ENCODE measurements around the gene C12orf56. TPM values are rescaled to one million over a fixed set of nuclear protein-coding genes. Genes with fewer than 3 reads are reported as not detected.

The C12orf56 gene
- total and polyA plus RNA-seq, 9 of the 15 experiments (the other 6 are each of a cell fraction or from before 2014, with no cell fraction given), result 0.40 to 4.8 (median 1.2) TPM

DNA sequence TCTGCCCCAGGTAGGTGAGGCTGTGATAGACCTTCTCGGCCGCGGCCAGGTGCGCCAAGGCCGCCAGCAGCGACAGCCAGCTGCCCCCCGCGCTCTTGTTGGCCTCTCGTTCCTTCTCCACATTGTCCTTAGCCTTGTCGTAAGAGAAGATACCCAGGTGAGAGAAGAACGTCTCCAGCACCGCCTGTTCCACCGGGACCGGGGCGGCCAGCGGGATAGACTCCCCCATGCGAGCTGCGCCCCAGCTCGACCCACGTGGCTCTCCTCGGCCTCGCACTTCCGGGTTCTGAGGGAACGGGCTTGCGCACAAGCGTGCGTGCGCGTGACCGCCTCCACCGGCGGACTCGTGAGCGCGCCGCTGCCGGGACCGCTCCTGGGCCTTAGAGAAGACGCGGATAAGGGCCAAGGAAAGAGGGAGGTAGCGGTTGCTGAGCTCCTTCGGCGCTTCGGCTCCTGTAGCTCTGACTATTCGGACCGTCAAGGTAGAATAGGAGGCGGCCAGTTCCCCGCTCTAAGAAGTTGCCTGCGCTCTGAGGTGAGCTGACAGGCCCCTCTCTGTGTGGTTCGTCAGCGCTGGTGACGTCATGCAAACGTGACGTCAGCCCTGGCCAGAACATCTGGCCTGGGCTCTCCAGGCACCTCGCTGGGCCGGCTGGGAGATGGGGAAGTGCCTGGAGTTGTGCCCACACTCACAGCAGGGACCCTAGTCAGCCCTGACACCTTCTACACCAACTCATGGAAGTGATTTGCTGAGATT is 168.4 kb downstream of the C12orf56 start, which contains the start of gene KICS2 (continued):
- TF ChIP-seq BRCA1 (IDR thresholded peaks at IDR 0.05) (no peak), BRCA1 (CRISPR knock-in tag; IDR thresholded peaks at IDR 0.05) (0 out of 2 replicates have a peak, but pooled peaks have one; percentile 44), HDAC2 (IDR thresholded peaks at IDR 0.05) (peak; percentile 97), ATF1 (CRISPR knock-in tag; IDR thresholded peaks at IDR 0.05) (peak; percentile 83), ATF1 (tag; IDR thresholded peaks at IDR 0.05) (peak; percentile 100), CBFB (CRISPR knock-in tag; IDR thresholded peaks at IDR 0.05) (0 out of 2 replicates have a peak, but pooled peaks have one; percentile 49), POLR3G (IDR thresholded peaks at IDR 0.05; ENCODE audit: extremely low read depth, insufficient read length, insufficient replicate concordance) (no peak), NR2C1 (IDR thresholded peaks at IDR 0.05) (no peak), NR2C1 (tag; IDR thresholded peaks at IDR 0.05) (no peak), ZSCAN32 (CRISPR knock-in tag; IDR thresholded peaks at IDR 0.05) (no peak), MTA3 (IDR thresholded peaks at IDR 0.05; ENCODE audit: borderline replicate concordance) (peak; percentile 98), SMAD1 (IDR thresholded peaks at IDR 0.05; ENCODE audit: low read depth, low read length, partially characterized antibody) (no peak), ZNF445 (CRISPR knock-in tag; IDR thresholded peaks at IDR 0.05; ENCODE audit: low read depth) (no peak), ZFX (CRISPR knock-in tag; IDR thresholded peaks at IDR 0.05) (peak; percentile 93), ZBTB17 (CRISPR knock-in tag; IDR thresholded peaks at IDR 0.05) (0 out of 2 replicates have a peak, but pooled peaks have one; percentile 40)
- TF ChIP-seq, protein P1, sequence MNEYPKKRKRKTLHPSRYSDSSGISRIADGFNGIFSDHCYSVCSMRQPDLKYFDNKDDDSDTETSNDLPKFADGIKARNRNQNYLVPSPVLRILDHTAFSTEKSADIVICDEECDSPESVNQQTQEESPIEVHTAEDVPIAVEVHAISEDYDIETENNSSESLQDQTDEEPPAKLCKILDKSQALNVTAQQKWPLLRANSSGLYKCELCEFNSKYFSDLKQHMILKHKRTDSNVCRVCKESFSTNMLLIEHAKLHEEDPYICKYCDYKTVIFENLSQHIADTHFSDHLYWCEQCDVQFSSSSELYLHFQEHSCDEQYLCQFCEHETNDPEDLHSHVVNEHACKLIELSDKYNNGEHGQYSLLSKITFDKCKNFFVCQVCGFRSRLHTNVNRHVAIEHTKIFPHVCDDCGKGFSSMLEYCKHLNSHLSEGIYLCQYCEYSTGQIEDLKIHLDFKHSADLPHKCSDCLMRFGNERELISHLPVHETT (CRISPR knock-in tag; conservative IDR thresholded peaks at IDR 0.05 in 1 of 2, IDR thresholded peaks at IDR 0.05 in 1 of 2), result peak in 1 of 2 experiments; percentile 27; a peak in 1 of 4 replicates
- TF ChIP-seq, protein P2, sequence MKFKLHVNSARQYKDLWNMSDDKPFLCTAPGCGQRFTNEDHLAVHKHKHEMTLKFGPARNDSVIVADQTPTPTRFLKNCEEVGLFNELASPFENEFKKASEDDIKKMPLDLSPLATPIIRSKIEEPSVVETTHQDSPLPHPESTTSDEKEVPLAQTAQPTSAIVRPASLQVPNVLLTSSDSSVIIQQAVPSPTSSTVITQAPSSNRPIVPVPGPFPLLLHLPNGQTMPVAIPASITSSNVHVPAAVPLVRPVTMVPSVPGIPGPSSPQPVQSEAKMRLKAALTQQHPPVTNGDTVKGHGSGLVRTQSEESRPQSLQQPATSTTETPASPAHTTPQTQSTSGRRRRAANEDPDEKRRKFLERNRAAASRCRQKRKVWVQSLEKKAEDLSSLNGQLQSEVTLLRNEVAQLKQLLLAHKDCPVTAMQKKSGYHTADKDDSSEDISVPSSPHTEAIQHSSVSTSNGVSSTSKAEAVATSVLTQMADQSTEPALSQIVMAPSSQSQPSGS (CRISPR knock-in tag; IDR thresholded peaks at IDR 0.05), result peak; percentile 92; the same call in 1 of the 2 replicates
- TF ChIP-seq, protein P3, sequence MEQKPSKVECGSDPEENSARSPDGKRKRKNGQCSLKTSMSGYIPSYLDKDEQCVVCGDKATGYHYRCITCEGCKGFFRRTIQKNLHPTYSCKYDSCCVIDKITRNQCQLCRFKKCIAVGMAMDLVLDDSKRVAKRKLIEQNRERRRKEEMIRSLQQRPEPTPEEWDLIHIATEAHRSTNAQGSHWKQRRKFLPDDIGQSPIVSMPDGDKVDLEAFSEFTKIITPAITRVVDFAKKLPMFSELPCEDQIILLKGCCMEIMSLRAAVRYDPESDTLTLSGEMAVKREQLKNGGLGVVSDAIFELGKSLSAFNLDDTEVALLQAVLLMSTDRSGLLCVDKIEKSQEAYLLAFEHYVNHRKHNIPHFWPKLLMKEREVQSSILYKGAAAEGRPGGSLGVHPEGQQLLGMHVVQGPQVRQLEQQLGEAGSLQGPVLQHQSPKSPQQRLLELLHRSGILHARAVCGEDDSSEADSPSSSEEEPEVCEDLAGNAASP (IDR thresholded peaks at IDR 0.05), result no peak
- TF ChIP-seq, protein P4, sequence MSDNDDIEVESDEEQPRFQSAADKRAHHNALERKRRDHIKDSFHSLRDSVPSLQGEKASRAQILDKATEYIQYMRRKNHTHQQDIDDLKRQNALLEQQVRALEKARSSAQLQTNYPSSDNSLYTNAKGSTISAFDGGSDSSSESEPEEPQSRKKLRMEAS (CRISPR knock-in tag; IDR thresholded peaks at IDR 0.05), result peak; percentile 99

All from K562 (cell line).